ENCODE data around the gene TUFT1.

The TUFT1 gene

DNA sequence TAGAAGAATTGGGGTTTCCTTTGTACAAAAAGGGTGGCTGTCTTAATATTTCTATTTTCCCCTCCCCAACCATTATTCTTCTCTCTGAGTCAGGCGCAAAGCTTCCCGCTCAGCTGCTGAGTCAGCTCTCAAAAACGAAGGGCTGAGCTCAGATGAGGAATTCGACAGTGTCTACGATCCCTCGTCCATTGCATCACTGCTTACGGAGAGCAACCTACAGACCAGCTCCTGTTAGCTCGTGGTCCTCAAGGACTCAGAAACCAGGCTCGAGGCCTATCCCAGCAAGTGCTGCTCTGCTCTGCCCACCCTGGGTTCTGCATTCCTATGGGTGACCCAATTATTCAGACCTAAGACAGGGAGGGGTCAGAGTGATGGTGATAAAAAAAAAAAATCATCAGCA, 3.0 kb upstream of the TUFT1 start:
- Histone ChIP-seq H2AK5ac (ENCODE audit: low read length, severe bottlenecking) (no peak overlapping the region), H2BK12ac (ENCODE audit: low read length in 2 of 2) (peak overlapping the region in 1 of 2 experiments; percentile 25), H3K9me3 (ENCODE audit: control insufficient read depth, low read length) (no peaks in the 10 kb centered on the region), H3K23ac (ENCODE audit: low read length in 2 of 2) (no peak overlapping the region), H4K8ac (ENCODE audit: low read length) (no peak overlapping the region), H3K9ac (ENCODE audit: low read length) (no peak overlapping the region), H2BK15ac (ENCODE audit: low read depth, poor library complexity, severe bottlenecking) (no peak overlapping the region), H3K4me1 (ENCODE audit: control insufficient read depth, insufficient read depth, low read depth, low read length) (peaks cover 19% of the 10 kb centered on the region), H2BK120ac (ENCODE audit: low read depth, low read length) (no peak overlapping the region), H4K91ac (ENCODE audit: low read length) (no peak overlapping the region), H3K79me1 (replicated peaks; ENCODE audit: low read length, poor library complexity, severe bottlenecking) (no peaks in the 10 kb centered on the region), H3K14ac (ENCODE audit: low read length in 2 of 2) (no peak overlapping the region), H2AFZ (ENCODE audit: low read depth, low read length) (no peak overlapping the region), H3K4ac (ENCODE audit: low read depth in 1 of 2, low read length in 2 of 2) (no peak overlapping the region), H2BK5ac (ENCODE audit: low read depth, low read length, poor library complexity, severe bottlenecking) (peak overlapping the region; percentile 36), H3K36me3 (ENCODE audit: control insufficient read depth in 1 of 2, insufficient read depth in 2 of 2, low read depth in 1 of 2, low read length in 2 of 2) (no peaks in the 10 kb centered on the region), H3K4me2 (ENCODE audit: low read length, poor library complexity, severe bottlenecking) (no peak overlapping the region), H3K18ac (ENCODE audit: low read depth in 1 of 2, low read length in 2 of 2) (peak overlapping the region in 1 of 2 experiments; percentile 22), H3K4me3 (ENCODE audit: insufficient read depth in 1 of 2, low read depth in 1 of 2, low read length in 2 of 2) (no peak overlapping the region), H3K27me3 (ENCODE audit: control insufficient read depth in 1 of 2, insufficient read depth in 1 of 2, low read length in 2 of 2) (no peaks in the 10 kb centered on the region), H3K27ac (ENCODE audit: low read length, poor library complexity, severe bottlenecking) (peak overlapping the region; percentile 86)
- WGBS: 10% methylated on average over 9 of the region's 9 CpGs
- peak; percentile 96 for DNase-seq

DNA sequence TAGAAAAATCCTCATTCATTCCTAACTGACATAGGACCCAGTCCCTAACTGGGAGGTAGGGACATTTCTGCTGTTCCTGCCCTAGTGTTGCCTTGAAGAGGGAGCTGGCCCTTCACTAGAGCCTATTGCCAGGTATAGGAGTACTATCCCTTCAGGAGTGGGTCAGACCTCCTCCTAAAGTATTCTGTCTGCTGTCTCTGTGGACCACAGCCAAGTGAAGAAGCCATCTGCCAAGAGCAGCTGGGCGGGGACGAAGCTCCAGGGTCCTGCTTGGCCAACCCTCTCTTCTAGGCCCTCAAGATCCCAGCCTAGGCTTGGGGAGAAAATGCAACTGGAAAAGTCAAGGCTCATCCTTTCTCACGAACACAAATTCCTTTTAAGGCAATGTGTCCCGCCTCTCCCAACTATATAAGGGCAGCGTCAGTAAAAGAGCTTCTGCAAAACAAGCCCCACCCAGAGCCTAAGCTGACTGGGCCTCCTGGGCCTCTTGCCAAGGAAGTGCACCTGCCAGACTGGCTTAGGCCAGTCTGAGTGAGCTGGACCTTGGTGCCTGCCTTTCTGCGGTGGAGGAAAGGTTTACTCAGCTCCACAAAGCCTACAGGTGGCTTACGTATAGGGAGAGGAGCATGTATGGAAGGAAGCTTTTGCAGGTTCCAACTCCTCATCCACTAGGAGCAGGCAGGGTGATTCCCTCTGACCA, 638 bp upstream of the TUFT1 start:
- no peaks in the 10 kb centered on the region for H3K36me3 ChIP-seq (ENCODE audit: control insufficient read depth in 1 of 2, insufficient read depth in 2 of 2, low read depth in 1 of 2, low read length in 2 of 2)
- no peak overlapping the region for H3K4ac ChIP-seq (ENCODE audit: low read depth in 1 of 2, low read length in 2 of 2)
- H2BK15ac ChIP-seq (ENCODE audit: low read depth, poor library complexity, severe bottlenecking): no peak overlapping the region
- no peak overlapping the region for H2AFZ ChIP-seq (ENCODE audit: low read depth, low read length)
- peak overlapping the region; percentile 16 for H3K9ac ChIP-seq (ENCODE audit: low read length)
- DNase-seq: peak; percentile 87
- peak overlapping the region in 1 of 2 experiments; percentile 87 for H3K4me3 ChIP-seq (ENCODE audit: insufficient read depth in 1 of 2, low read depth in 1 of 2, low read length in 2 of 2)
- 58% methylated on average over 7 of the region's 7 CpGs for WGBS
- H3K23ac ChIP-seq (ENCODE audit: low read length in 2 of 2): no peak overlapping the region
- H3K18ac ChIP-seq (ENCODE audit: low read depth in 1 of 2, low read length in 2 of 2): no peak overlapping the region
- no peak overlapping the region for H2BK12ac ChIP-seq (ENCODE audit: low read length in 2 of 2)
- H2BK120ac ChIP-seq (ENCODE audit: low read depth, low read length): no peak overlapping the region
- H2BK5ac ChIP-seq (ENCODE audit: low read depth, low read length, poor library complexity, severe bottlenecking): no peak overlapping the region
- no peaks in the 10 kb centered on the region for H3K27me3 ChIP-seq (ENCODE audit: control insufficient read depth in 1 of 2, insufficient read depth in 1 of 2, low read length in 2 of 2)
- no peak overlapping the region for H4K8ac ChIP-seq (ENCODE audit: low read length)
- H3K4me2 ChIP-seq (ENCODE audit: low read length, poor library complexity, severe bottlenecking): peak overlapping the region; percentile 5
- peak overlapping the region; percentile 49 for H2AK5ac ChIP-seq (ENCODE audit: low read length, severe bottlenecking)
- no peak overlapping the region for H4K91ac ChIP-seq (ENCODE audit: low read length)
- H3K27ac ChIP-seq (ENCODE audit: low read length, poor library complexity, severe bottlenecking): peak overlapping the region; percentile 78
- H3K9me3 ChIP-seq (ENCODE audit: control insufficient read depth, low read length): no peaks in the 10 kb centered on the region
- no peaks in the 10 kb centered on the region for H3K79me1 ChIP-seq (replicated peaks; ENCODE audit: low read length, poor library complexity, severe bottlenecking)
- peaks cover 21% of the 10 kb centered on the region for H3K4me1 ChIP-seq (ENCODE audit: control insufficient read depth, insufficient read depth, low read depth, low read length)
- no peak overlapping the region for H3K14ac ChIP-seq (ENCODE audit: low read length in 2 of 2)

DNA sequence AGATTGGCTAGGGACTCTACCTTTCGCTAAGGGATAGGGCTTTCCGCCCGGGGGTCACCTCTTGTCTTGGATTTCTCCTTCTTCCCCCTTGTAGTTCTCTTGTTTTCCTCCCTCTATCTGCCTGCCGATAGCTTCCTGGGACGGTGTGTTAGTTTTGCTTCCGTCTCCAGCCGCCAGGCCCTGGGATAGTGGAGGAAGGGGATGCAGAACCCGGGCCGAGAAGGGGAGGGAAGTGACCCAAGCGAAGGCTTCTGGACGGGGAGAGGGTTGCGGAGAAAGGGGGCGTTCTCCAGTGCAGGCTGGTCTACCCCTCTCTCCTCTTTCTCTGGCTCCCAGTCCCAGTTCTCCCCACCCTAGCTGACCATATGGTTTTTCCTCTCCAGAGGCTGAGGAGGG, 871 bp downstream of the TUFT1 start:
- Histone ChIP-seq H2BK5ac (ENCODE audit: low read depth, low read length, poor library complexity, severe bottlenecking) (no peak overlapping the region), H3K4me1 (ENCODE audit: control insufficient read depth, insufficient read depth, low read depth, low read length) (peaks cover 23% of the 10 kb centered on the region), H3K27me3 (ENCODE audit: control insufficient read depth in 1 of 2, insufficient read depth in 1 of 2, low read length in 2 of 2) (no peaks in the 10 kb centered on the region), H2AFZ (ENCODE audit: low read depth, low read length) (no peak overlapping the region), H4K91ac (ENCODE audit: low read length) (no peak overlapping the region), H3K36me3 (ENCODE audit: control insufficient read depth in 1 of 2, insufficient read depth in 2 of 2, low read depth in 1 of 2, low read length in 2 of 2) (no peaks in the 10 kb centered on the region), H2BK12ac (ENCODE audit: low read length in 2 of 2) (no peak overlapping the region), H3K4me2 (ENCODE audit: low read length, poor library complexity, severe bottlenecking) (peak overlapping the region; percentile 77), H3K79me1 (replicated peaks; ENCODE audit: low read length, poor library complexity, severe bottlenecking) (no peaks in the 10 kb centered on the region), H3K23ac (ENCODE audit: low read length in 2 of 2) (no peak overlapping the region), H3K9ac (ENCODE audit: low read length) (peak overlapping the region; percentile 92), H3K4me3 (ENCODE audit: insufficient read depth in 1 of 2, low read depth in 1 of 2, low read length in 2 of 2) (peak overlapping the region; percentile 80 to 87), H3K9me3 (ENCODE audit: control insufficient read depth, low read length) (no peaks in the 10 kb centered on the region), H3K27ac (ENCODE audit: low read length, poor library complexity, severe bottlenecking) (peak overlapping the region; percentile 93), H2BK15ac (ENCODE audit: low read depth, poor library complexity, severe bottlenecking) (peak overlapping the region; percentile 49), H3K18ac (ENCODE audit: low read depth in 1 of 2, low read length in 2 of 2) (peak overlapping the region in 1 of 2 experiments; percentile 59), H3K4ac (ENCODE audit: low read depth in 1 of 2, low read length in 2 of 2) (peak overlapping the region in 1 of 2 experiments; percentile 49), H4K8ac (ENCODE audit: low read length) (peak overlapping the region; percentile 7), H2AK5ac (ENCODE audit: low read length, severe bottlenecking) (no peak overlapping the region), H3K14ac (ENCODE audit: low read length in 2 of 2) (no peak overlapping the region), H2BK120ac (ENCODE audit: low read depth, low read length) (no peak overlapping the region)
- 0% methylated on average over 5 of the region's 13 CpGs for WGBS
- DNase-seq: peak; percentile 43

DNA sequence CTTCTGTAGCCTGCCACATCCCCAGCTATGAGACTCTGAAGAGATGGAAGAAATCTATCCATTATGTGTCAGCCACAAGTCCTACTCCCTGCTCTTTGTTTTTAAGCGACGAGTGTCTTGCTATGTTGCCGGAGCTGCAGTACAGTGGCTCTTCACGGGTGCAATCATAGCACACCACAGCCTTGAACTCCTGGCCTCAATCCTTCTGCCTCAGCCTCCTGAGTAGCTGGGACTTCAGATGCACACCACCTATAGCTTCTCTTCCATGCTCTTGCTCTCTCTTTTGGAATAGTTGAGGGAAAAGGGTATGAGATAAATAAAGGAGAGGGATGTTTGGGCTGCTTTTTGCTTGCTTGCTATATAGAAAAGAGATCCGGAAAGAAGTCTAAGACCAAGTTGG, 1.6 kb downstream of the TUFT1 start:
- no peaks in the 10 kb centered on the region for H3K36me3 ChIP-seq (ENCODE audit: control insufficient read depth in 1 of 2, insufficient read depth in 2 of 2, low read depth in 1 of 2, low read length in 2 of 2)
- DNase-seq: no peak
- no peak overlapping the region for H3K4ac ChIP-seq (ENCODE audit: low read depth in 1 of 2, low read length in 2 of 2)
- no peak overlapping the region for H3K9ac ChIP-seq (ENCODE audit: low read length)
- no peak overlapping the region for H3K14ac ChIP-seq (ENCODE audit: low read length in 2 of 2)
- WGBS: 78% methylated on average over 5 of the region's 5 CpGs
- no peaks in the 10 kb centered on the region for H3K27me3 ChIP-seq (ENCODE audit: control insufficient read depth in 1 of 2, insufficient read depth in 1 of 2, low read length in 2 of 2)
- H2BK5ac ChIP-seq (ENCODE audit: low read depth, low read length, poor library complexity, severe bottlenecking): peak overlapping the region; percentile 14
- H3K9me3 ChIP-seq (ENCODE audit: control insufficient read depth, low read length): no peaks in the 10 kb centered on the region
- no peak overlapping the region for H3K23ac ChIP-seq (ENCODE audit: low read length in 2 of 2)
- H2BK12ac ChIP-seq (ENCODE audit: low read length in 2 of 2): peak overlapping the region in 1 of 2 experiments; percentile 15
- peak overlapping the region; percentile 93 for H3K27ac ChIP-seq (ENCODE audit: low read length, poor library complexity, severe bottlenecking)
- peak overlapping the region; percentile 51 for H4K8ac ChIP-seq (ENCODE audit: low read length)
- H2BK15ac ChIP-seq (ENCODE audit: low read depth, poor library complexity, severe bottlenecking): no peak overlapping the region
- no peak overlapping the region for H4K91ac ChIP-seq (ENCODE audit: low read length)
- peak overlapping the region in 1 of 2 experiments; percentile 37 for H3K4me3 ChIP-seq (ENCODE audit: insufficient read depth in 1 of 2, low read depth in 1 of 2, low read length in 2 of 2)
- H2AK5ac ChIP-seq (ENCODE audit: low read length, severe bottlenecking): peak overlapping the region; percentile 23
- peaks cover 20% of the 10 kb centered on the region for H3K4me1 ChIP-seq (ENCODE audit: control insufficient read depth, insufficient read depth, low read depth, low read length)
- H2BK120ac ChIP-seq (ENCODE audit: low read depth, low read length): no peak overlapping the region
- H3K4me2 ChIP-seq (ENCODE audit: low read length, poor library complexity, severe bottlenecking): peak overlapping the region; percentile 77
- no peaks in the 10 kb centered on the region for H3K79me1 ChIP-seq (replicated peaks; ENCODE audit: low read length, poor library complexity, severe bottlenecking)
- no peak overlapping the region for H2AFZ ChIP-seq (ENCODE audit: low read depth, low read length)
- H3K18ac ChIP-seq (ENCODE audit: low read depth in 1 of 2, low read length in 2 of 2): peak overlapping the region in 1 of 2 experiments; percentile 1

All from mesenchymal stem cell (in vitro differentiated cells and primary cell).